ENCODE results near the gene FBXL2.

GRCh38 chr3:33419948-33420347 lies 142.7 kb downstream of the FBXL2 start:
- TF ChIP-seq POLR2A (IDR thresholded peaks at IDR 0.05) (no peak), CTCF (IDR thresholded peaks at IDR 0.05) (no peak)
